Esophagus muscularis mucosa (tissue), 4 donors: ENCODE data around the gene E2F4. TPM values are rescaled to one million over a fixed set of nuclear protein-coding genes. Genes with fewer than 3 reads are reported as not detected.
A peak's percentile ranks its signal among the peaks of the same experiment; 100 is the strongest.

ENCODE experiments used
- DNase-seq: peaks from one replicate; pipeline ENCODE4 v3.0.0-alpha.2; 2017; ENCODE audit errors: extremely low spot score
- H3K27ac ChIP-seq, 4 donors: fragments of 200-600 bp; sonication (generic); replicated peaks in 1 of 4; 1 replicate in 3 of 4; 2 replicates in 1 of 4; pipeline ENCODE4 v1.5.1; 2016 to 2019; ENCODE audit warnings: mild to moderate bottlenecking in 1 of 4
- H3K27me3 ChIP-seq, 4 donors: fragments of 200-600 bp; sonication (generic); one replicate each; pipeline versions ENCODE4 v1.5.1 to v1.6.0; 2016 to 2019
- H3K36me3 ChIP-seq, 4 donors: fragments of 200-600 bp; sonication (generic); one replicate each; pipeline ENCODE4 v1.5.1; 2016 to 2019
- H3K4me1 ChIP-seq, 4 donors: fragments of 200-600 bp; sonication (generic); one replicate each; pipeline ENCODE4 v1.5.1; 2016 to 2019
- H3K4me3 ChIP-seq, 4 donors: fragments of 200-600 bp; sonication (generic); 1 replicate in 2 of 4; 2 replicates in 2 of 4; pipeline ENCODE4 v1.5.1; 2016 to 2019; ENCODE audit warnings: mild to moderate bottlenecking in 4 of 4, moderate library complexity in 1 of 4
- H3K9me3 ChIP-seq, 4 donors: fragments of 200-600 bp; sonication (generic); 1 replicate in 3 of 4; 2 replicates in 1 of 4; pipeline ENCODE4 v1.5.1; 2016 to 2019
- EP300 ChIP-seq: sonication (generic); formaldehyde crosslinking; IDR thresholded peaks from one replicate; pipeline ENCODE4 v1.6.1; 2017; ENCODE audit warnings: antibody characterized with exemption
- POLR2A ChIP-seq: fragments of 450-650 bp; IDR thresholded peaks from one replicate; pipeline ENCODE4 v1.6.1; 2017; ENCODE audit warnings: antibody characterized with exemption, moderate library complexity, mild to moderate bottlenecking, low read depth
- POLR2AphosphoS5 ChIP-seq, 2 donors: sonication (generic); formaldehyde crosslinking; IDR thresholded peaks; one replicate each; pipeline ENCODE4 v1.6.1; 2017; ENCODE audit warnings: antibody characterized with exemption in 2 of 2
- WGBS: methylation state at CpG from one replicate; pipeline ENCODE4 v1.1.5; 2018; 5-methylcytosine and 5-hydroxymethylcytosine counted together
- intact Hi-C: fragments of 100-400 bp; cut with DNase I; formaldehyde crosslinking; loops from one replicate; pipeline ENCODE4 v1.15.1; 2023
- total RNA-seq, 4 donors: library from RNA; depleted of rRNA; stranded (reverse); fragments of >200 nt; gene quantifications; one replicate each; pipeline versions ENCODE4 v1.1.0 to v1.2.1, GENCODE V29; 2016
- TF ChIP-seq, protein P1 (sequence below), 3 experiments: fragments of 200-600 bp in 2 of 3; fragments of 450-650 bp in 1 of 3; sonication (generic) in 2 of 3; IDR thresholded peaks; one replicate each; pipeline ENCODE4 v1.5.1; 2017 to 2019; ENCODE audit warnings: antibody characterized with exemption in 3 of 3, mild to moderate bottlenecking in 2 of 3, moderate library complexity in 1 of 3

The E2F4 gene
- total RNA-seq, 4 donors from 2014 or later: 54.8 to 96.9 (median 93.1) TPM

- Histone ChIP-seq H3K36me3 (peaks cover 8 to 15% (median 14%) of the 10 kb centered on the region in 4 donors), H3K9me3 (no peaks in the 10 kb centered on the region), H3K4me3 (no peak overlapping the region), H3K4me1 (peaks cover 71 to 78% (median 75%) of the 10 kb centered on the region in 4 donors), H3K27ac (peak overlapping the region in 3 of 4 donors; percentile 82 to 88 (median 87)), H3K27me3 (peaks cover 0 to 3% (median 0%) of the 10 kb centered on the region in 4 donors)
- TF ChIP-seq EP300: no peak
- no peak for TF ChIP-seq POLR2AphosphoS5 (IDR thresholded peaks at IDR 0.05)
- TF ChIP-seq, protein P1, sequence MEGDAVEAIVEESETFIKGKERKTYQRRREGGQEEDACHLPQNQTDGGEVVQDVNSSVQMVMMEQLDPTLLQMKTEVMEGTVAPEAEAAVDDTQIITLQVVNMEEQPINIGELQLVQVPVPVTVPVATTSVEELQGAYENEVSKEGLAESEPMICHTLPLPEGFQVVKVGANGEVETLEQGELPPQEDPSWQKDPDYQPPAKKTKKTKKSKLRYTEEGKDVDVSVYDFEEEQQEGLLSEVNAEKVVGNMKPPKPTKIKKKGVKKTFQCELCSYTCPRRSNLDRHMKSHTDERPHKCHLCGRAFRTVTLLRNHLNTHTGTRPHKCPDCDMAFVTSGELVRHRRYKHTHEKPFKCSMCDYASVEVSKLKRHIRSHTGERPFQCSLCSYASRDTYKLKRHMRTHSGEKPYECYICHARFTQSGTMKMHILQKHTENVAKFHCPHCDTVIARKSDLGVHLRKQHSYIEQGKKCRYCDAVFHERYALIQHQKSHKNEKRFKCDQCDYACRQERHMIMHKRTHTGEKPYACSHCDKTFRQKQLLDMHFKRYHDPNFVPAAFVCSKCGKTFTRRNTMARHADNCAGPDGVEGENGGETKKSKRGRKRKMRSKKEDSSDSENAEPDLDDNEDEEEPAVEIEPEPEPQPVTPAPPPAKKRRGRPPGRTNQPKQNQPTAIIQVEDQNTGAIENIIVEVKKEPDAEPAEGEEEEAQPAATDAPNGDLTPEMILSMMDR (IDR thresholded peaks at IDR 0.05): no peak
- TF ChIP-seq POLR2A: no peak
- no peak for DNase-seq
- 69% methylated on average over 4 of the region's 4 CpGs for WGBS
- intact Hi-C loops: no loop called here
These were observed 51.5 kb downstream of the E2F4 start for GRCh38 chr16:67243481-67243880.

DNA sequence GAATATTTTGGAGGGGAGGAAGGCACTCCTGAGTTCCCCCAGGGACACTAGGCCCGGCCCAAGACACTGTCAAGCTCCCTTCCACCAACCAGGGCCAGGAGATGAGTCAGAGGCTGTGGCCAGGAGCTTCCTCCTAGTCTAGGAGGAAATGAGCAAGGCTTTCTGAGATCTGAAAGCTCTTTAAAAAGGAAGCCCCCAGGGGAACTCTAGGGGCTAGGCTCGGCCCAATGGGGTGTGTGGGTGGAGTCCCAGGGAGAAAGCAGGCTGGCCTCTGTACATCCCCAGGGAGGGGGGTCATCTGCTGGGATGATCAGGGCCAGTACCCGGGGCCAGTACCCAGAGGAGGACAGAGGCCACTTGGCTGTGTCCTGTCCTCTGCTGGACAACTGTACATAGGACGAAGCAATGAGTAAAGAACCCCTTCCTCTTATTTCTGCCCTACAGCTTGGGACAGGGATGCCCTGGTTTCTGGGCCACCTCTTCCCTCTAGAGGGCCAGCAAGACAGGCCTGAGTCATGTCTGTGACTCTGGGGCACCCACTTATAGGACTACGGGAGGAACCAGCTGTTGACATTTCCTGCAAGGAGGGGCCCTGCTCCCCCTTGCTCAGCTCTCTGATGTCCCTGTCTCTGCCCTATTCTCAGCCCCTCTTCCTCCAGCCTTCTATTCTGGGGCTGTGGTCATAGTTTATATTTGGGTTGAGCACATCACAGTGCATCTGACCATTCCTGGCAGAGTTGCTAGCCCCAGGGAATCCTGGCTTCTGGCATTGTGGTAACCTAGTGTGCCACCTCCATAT, 52.6 kb downstream of the E2F4 start:
- peak; percentile 27 to 37 for TF ChIP-seq POLR2AphosphoS5 (IDR thresholded peaks at IDR 0.05)
- no peak for TF ChIP-seq POLR2A

GRCh38 chr16:67245186-67245585, 53.2 kb downstream of the E2F4 start:
- H3K4me1 ChIP-seq: peaks cover 78 to 91% (median 85%) of the 10 kb centered on the region in 4 donors
- peaks cover 0 to 20% (median 6%) of the 10 kb centered on the region in 4 donors for H3K27me3 ChIP-seq
- no peak for TF ChIP-seq POLR2A
- TF ChIP-seq EP300: no peak
- no peak for TF ChIP-seq POLR2AphosphoS5 (IDR thresholded peaks at IDR 0.05)
- TF ChIP-seq, protein P1 (IDR thresholded peaks at IDR 0.05): no peak
- H3K36me3 ChIP-seq: no peaks in the 10 kb centered on the region
- 67% methylated on average over 4 of the region's 4 CpGs for WGBS
- no peaks in the 10 kb centered on the region for H3K9me3 ChIP-seq
- intact Hi-C loops: no loop called here
- DNase-seq: no peak
- H3K27ac ChIP-seq: peak overlapping the region; percentile 81 to 88 (median 84)
- peak overlapping the region in 3 of 4 donors; percentile 70 to 75 (median 74) for H3K4me3 ChIP-seq

More for the DNA sequence above, 52.6 kb downstream of the E2F4 start:
- no peaks in the 10 kb centered on the region for H3K9me3 ChIP-seq
- H3K27me3 ChIP-seq: peaks cover 0 to 14% (median 3%) of the 10 kb centered on the region in 4 donors
- no peak for DNase-seq
- H3K4me3 ChIP-seq: no peak overlapping the region
- H3K4me1 ChIP-seq: peaks cover 79 to 89% (median 85%) of the 10 kb centered on the region in 4 donors
- intact Hi-C loops: no loop called here
- H3K36me3 ChIP-seq: peaks cover 0 to 4% (median 3%) of the 10 kb centered on the region in 4 donors
- H3K27ac ChIP-seq: peak overlapping the region; percentile 81 to 88 (median 84)
- WGBS: 41% methylated on average over 5 of the region's 5 CpGs

GRCh38 chr16:67245674-67246080, 53.7 kb downstream of the E2F4 start:
- DNase-seq: no peak
- intact Hi-C loops: no loop called here
- peaks cover 0 to 25% (median 6%) of the 10 kb centered on the region in 4 donors for H3K27me3 ChIP-seq
- H3K4me1 ChIP-seq: peaks cover 74 to 87% (median 80%) of the 10 kb centered on the region in 4 donors
- 29% methylated on average over 4 of the region's 8 CpGs for WGBS
- no peak for TF ChIP-seq POLR2AphosphoS5 (IDR thresholded peaks at IDR 0.05)
- TF ChIP-seq EP300: no peak
- H3K27ac ChIP-seq: peak overlapping the region; percentile 81 to 88 (median 84)
- H3K9me3 ChIP-seq: no peaks in the 10 kb centered on the region
- peak overlapping the region; percentile 70 to 75 (median 74) for H3K4me3 ChIP-seq
- H3K36me3 ChIP-seq: no peaks in the 10 kb centered on the region

GRCh38 chr16:67246081-67246755, 54.3 kb downstream of the E2F4 start:
- Histone ChIP-seq H3K9me3 (no peaks in the 10 kb centered on the region), H3K27me3 (peaks cover 0 to 28% (median 6%) of the 10 kb centered on the region in 4 donors), H3K4me3 (peak overlapping the region; percentile 70 to 75 (median 74)), H3K27ac (peak overlapping the region; percentile 81 to 88 (median 84)), H3K4me1 (peaks cover 69 to 81% (median 74%) of the 10 kb centered on the region in 4 donors), H3K36me3 (no peaks in the 10 kb centered on the region)
- no peak for DNase-seq
- intact Hi-C loops: no loop called here
- 0% methylated on average over 22 of the region's 48 CpGs for WGBS
- TF ChIP-seq, protein P1 (IDR thresholded peaks at IDR 0.05): peak; percentile 20 to 33 (median 28)
- peak; percentile 21 for TF ChIP-seq POLR2A
- peak; percentile 57 to 58 for TF ChIP-seq POLR2AphosphoS5 (IDR thresholded peaks at IDR 0.05)
- TF ChIP-seq EP300: no peak
